NCI-H82 treated with DMSO at 0.1 percent for 48 hours (cell line): ENCODE measurements around the gene CLHC1.
"Not testable (repeated sequence)": the region's sequence is repeated elsewhere in the genome, so short reads cannot be mapped to it uniquely, and the experiment has no call there.

ENCODE experiments used
- DNase-seq: peaks from one replicate; lab custom pipeline; 2025; ENCODE audit not compliant: unreplicated experiment; lab: John Stamatoyannopoulos, UW

Gene CLHC1

GRCh38 chr2:55154525-55155030 is 77.5 kb downstream of the CLHC1 start:
- DNase-seq = peak; percentile 43

GRCh38 chr2:55153584-55154299 is 78.4 kb downstream of the CLHC1 start:
- DNase-seq = no peak

GRCh38 chr2:55152475-55153412 is 79.3 kb downstream of the CLHC1 start:
- DNase-seq = no peak

- DNase-seq = no peak
Observed at GRCh38 chr2:55151733-55152433, 80.2 kb downstream of the CLHC1 start.

- DNase-seq = no peak
Observed at GRCh38 chr2:55150834-55151233, 81.3 kb downstream of the CLHC1 start.

GRCh38 chr2:55148269-55148668 is 83.8 kb downstream of the CLHC1 start:
- DNase-seq = no peak

- DNase-seq = no peak
Observed at GRCh38 chr2:55147531-55147930, 84.6 kb downstream of the CLHC1 start.

GRCh38 chr2:55147041-55147440 is 85.1 kb downstream of the CLHC1 start:
- no peak for DNase-seq

GRCh38 chr2:55146263-55146662 is 85.8 kb downstream of the CLHC1 start:
- no peak for DNase-seq

GRCh38 chr2:55144922-55145820 is 86.9 kb downstream of the CLHC1 start:
- no peak for DNase-seq

GRCh38 chr2:55143706-55144105 is 88.4 kb downstream of the CLHC1 start:
- not testable (repeated sequence) for DNase-seq

GRCh38 chr2:55142518-55142917 is 89.6 kb downstream of the CLHC1 start:
- no peak for DNase-seq

GRCh38 chr2:55141572-55142413 is 90.3 kb downstream of the CLHC1 start:
- DNase-seq = no peak

- DNase-seq = no peak
Observed at GRCh38 chr2:55140316-55141219, 91.5 kb downstream of the CLHC1 start.

GRCh38 chr2:55139305-55139704 is 92.8 kb downstream of the CLHC1 start:
- no peak for DNase-seq

- DNase-seq = no peak
Observed at GRCh38 chr2:55138882-55139229, 93.2 kb downstream of the CLHC1 start.

GRCh38 chr2:55138014-55138881 is 93.8 kb downstream of the CLHC1 start:
- DNase-seq = no peak
